Nephron progenitor cell (in vitro differentiated cells): Measurements from ENCODE around the gene AADACL4.

Experiments
- DNase-seq: peaks from one replicate; pipeline ENCODE4 v3.0.0; 2021
- H3K27ac Mint-ChIP-seq: 2 replicates; pipeline ENCODE4 v1.8.0; 2021; ENCODE audit warnings: mild to moderate bottlenecking, moderate library complexity, mixed read lengths
- H3K27me3 Mint-ChIP-seq: 2 replicates; pipeline ENCODE4 v1.8.0; 2021; ENCODE audit warnings: mild to moderate bottlenecking, low read depth, mixed read lengths; ENCODE audit not compliant: poor library complexity
- H3K36me3 Mint-ChIP-seq: 2 replicates; pipeline ENCODE4 v1.8.0; 2021; ENCODE audit warnings: low read depth, mixed read lengths
- H3K4me1 Mint-ChIP-seq: 2 replicates; pipeline ENCODE4 v1.8.0; 2021; ENCODE audit warnings: mixed read lengths
- H3K4me3 Mint-ChIP-seq: 2 replicates; pipeline ENCODE4 v1.8.0; 2021; ENCODE audit warnings: mild to moderate bottlenecking, moderate library complexity, mixed read lengths
- H3K9me3 Mint-ChIP-seq: 2 replicates; pipeline ENCODE4 v1.8.0; 2021; ENCODE audit warnings: mild to moderate bottlenecking, moderate library complexity, mixed read lengths
- TF ChIP-seq, protein P1 (sequence below): fragments of 200-600 bp; sonication (generic); IDR thresholded peaks from 2 replicates; pipeline ENCODE4 v1.5.0; 2021; ENCODE audit warnings: antibody characterized with exemption

AADACL4 gene

DNA sequence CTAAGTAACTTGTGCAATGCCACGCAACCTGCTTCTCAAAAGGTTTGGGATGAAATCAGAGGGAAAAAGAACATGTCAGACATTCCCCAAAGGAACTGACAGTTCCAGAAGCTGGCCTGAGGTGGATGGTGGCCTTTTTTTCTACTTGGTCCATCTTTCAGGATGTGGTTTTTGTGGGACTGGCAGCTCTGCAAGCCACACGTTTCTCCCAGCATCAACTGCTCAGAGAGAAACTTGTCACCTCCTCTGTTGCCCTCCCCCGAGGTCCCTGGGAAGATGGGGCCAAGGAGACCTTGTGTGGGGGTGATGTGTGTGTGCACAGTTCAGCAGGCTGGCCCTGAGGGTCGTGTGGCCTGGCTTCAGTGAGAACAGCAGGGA, 23.4 kb upstream of the AADACL4 start:
- no peak for DNase-seq
- TF ChIP-seq, protein P1, sequence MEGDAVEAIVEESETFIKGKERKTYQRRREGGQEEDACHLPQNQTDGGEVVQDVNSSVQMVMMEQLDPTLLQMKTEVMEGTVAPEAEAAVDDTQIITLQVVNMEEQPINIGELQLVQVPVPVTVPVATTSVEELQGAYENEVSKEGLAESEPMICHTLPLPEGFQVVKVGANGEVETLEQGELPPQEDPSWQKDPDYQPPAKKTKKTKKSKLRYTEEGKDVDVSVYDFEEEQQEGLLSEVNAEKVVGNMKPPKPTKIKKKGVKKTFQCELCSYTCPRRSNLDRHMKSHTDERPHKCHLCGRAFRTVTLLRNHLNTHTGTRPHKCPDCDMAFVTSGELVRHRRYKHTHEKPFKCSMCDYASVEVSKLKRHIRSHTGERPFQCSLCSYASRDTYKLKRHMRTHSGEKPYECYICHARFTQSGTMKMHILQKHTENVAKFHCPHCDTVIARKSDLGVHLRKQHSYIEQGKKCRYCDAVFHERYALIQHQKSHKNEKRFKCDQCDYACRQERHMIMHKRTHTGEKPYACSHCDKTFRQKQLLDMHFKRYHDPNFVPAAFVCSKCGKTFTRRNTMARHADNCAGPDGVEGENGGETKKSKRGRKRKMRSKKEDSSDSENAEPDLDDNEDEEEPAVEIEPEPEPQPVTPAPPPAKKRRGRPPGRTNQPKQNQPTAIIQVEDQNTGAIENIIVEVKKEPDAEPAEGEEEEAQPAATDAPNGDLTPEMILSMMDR, result no peak
- Mint-ChIP-seq H3K27me3 (peaks cover 11% of the 10 kb centered on the region), H3K4me3 (no peak overlapping the region), H3K9me3 (no peaks in the 10 kb centered on the region), H3K36me3 (no peaks in the 10 kb centered on the region), H3K27ac (no peak overlapping the region), H3K4me1 (peaks cover 79% of the 10 kb centered on the region)

DNA sequence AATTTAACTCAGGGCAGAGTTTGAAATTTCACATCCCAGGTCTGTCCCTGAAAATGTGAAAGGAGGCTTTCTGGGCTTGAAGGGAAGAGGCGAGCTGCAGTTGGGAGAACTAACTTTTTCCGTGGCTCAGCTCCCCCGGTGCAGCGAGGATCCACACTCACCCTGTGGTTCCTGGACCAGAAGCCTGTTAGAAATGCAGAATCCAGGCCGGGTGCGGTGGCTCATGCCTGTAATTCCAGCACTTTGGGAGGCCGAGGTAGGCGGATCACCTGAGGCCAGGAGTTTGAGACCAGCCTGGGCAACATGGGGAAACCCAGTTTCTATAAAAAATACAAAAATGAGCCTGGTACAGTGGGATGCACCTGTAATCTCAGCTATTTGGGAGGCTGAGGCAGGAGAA, 23.0 kb upstream of the AADACL4 start:
- H3K27ac Mint-ChIP-seq, result no peak overlapping the region
- H3K4me1 Mint-ChIP-seq, result peaks cover 74% of the 10 kb centered on the region
- no peak overlapping the region for H3K4me3 Mint-ChIP-seq
- TF ChIP-seq, protein P1, result no peak
- H3K9me3 Mint-ChIP-seq, result no peaks in the 10 kb centered on the region
- no peaks in the 10 kb centered on the region for H3K36me3 Mint-ChIP-seq
- peaks cover 11% of the 10 kb centered on the region for H3K27me3 Mint-ChIP-seq
- no peak for DNase-seq

DNA sequence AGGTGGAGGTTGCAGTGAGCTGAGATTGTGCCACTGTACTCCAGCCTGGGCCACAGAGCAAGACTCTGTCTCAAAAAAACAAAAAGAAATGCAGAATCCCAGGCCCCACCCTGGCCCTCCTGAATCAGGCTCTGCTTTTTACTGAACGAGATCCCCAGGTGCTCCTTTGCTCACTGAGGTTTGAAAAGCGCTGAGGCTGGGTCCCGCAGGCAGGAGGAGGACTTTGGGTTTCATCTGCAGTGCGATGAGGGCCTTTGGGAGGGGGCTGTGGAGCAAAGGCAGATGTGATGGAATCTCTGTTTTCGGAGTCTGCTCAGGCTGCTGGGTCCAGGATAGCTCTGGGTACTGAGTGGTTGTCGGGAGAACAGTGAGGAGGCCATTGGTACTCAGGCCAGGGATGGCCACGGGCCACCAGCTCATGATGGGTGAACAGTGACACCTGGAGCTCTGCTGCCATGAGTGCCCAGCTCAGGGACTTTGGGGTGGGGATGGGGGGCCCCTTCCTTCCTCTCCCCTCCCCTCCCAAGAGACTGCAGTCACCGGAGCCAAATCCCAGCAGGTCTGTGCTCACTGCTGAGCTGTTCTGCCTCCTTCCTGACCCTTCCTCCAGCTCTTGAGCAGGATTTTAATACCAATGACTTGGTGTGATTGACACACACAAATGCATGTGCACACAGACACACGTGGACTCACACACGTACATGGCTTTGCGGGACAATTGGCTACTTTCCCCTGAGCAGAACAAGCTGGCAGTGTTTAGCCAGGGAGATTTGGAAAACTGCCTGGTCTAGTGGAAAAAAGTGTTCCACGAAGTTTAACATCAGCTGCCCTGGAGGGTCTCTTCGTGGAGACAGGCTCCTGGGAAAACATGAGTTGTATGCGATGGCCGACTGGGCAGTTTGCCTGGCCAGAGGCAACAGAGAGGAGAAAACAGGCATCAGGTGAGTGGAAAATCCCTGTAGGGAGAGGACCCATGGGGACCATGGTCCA, 22.2 kb upstream of the AADACL4 start:
- TF ChIP-seq, protein P1, result no peak
- H3K4me3 Mint-ChIP-seq, result no peak overlapping the region

DNA sequence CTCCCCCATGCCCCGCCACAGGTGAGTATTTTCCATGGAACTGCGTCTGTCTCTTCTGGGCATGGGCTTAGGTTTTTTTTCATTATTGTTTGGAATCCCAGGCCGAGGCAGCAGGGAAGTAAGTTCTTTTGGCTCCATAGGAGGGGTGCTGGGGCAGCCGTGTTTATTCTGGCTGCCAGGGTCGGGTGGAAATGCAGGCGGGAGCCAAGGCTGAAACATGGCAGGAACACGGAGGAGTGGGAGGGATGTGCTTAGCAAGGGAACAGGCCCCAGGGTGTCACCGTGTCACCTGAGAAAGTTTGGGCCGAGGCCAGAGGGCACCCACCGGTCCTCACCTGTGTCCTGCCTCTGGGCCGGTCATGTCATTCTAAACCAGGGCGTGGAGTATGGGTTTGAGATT, 21.4 kb upstream of the AADACL4 start:
- peak overlapping the region; percentile 89 for H3K27ac Mint-ChIP-seq
- H3K4me3 Mint-ChIP-seq, result no peak overlapping the region
- DNase-seq, result no peak
- H3K4me1 Mint-ChIP-seq, result peaks cover 66% of the 10 kb centered on the region
- H3K27me3 Mint-ChIP-seq, result peaks cover 8% of the 10 kb centered on the region
- no peaks in the 10 kb centered on the region for H3K9me3 Mint-ChIP-seq
- no peaks in the 10 kb centered on the region for H3K36me3 Mint-ChIP-seq
- TF ChIP-seq, protein P1, result no peak

More for the DNA sequence above, 22.2 kb upstream of the AADACL4 start:
- Mint-ChIP-seq H3K4me1 (peaks cover 68% of the 10 kb centered on the region), H3K27me3 (peaks cover 11% of the 10 kb centered on the region), H3K27ac (peak overlapping the region; percentile 89), H3K36me3 (no peaks in the 10 kb centered on the region), H3K9me3 (no peaks in the 10 kb centered on the region)
- no peak for DNase-seq

DNA sequence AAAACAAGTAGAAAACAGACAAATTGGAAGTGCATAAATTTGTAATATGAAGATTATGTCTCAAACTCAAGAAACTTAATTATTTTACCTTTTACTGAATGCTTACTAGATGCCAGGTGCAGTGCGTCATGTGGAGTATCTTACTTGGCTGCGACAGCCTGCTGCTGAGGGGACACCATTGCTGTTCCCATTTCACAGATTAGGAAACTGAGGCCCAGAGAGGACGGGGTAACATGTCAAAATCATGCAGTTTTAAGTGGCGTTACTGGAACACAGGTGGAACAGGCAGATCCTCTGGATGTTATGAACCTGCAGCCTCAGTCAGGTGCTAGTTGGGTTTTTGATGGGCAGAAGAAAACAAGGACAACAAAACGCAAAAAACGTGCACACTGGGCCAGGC, 18.6 kb upstream of the AADACL4 start:
- DNase-seq, result no peak
- TF ChIP-seq, protein P1, result no peak
- Mint-ChIP-seq H3K4me3 (no peak overlapping the region), H3K36me3 (no peaks in the 10 kb centered on the region), H3K4me1 (peaks cover 55% of the 10 kb centered on the region), H3K27ac (no peak overlapping the region), H3K27me3 (peaks cover 3% of the 10 kb centered on the region), H3K9me3 (no peaks in the 10 kb centered on the region)

DNA sequence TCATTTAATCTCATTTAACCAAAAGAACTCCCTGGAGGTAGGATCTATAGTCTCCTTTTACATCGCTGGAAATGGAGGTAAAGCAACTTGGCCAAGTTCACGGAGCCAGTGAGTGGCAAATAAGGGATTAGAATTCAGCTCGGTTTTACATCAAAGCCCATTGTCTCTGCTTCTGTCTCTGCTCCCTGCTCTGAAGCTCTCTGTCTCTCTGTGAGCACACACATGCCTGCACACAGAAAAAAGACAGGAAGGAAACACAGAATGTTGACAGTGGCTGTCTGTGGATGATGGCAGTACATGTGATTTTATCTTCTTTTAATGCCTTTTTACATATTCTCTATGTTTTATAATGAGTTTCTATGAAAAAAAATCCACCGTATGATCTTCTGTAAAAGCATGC, 17.0 kb upstream of the AADACL4 start:
- Mint-ChIP-seq H3K27me3 (peaks cover 3% of the 10 kb centered on the region), H3K4me1 (peaks cover 46% of the 10 kb centered on the region), H3K4me3 (no peak overlapping the region), H3K36me3 (no peaks in the 10 kb centered on the region), H3K9me3 (no peaks in the 10 kb centered on the region), H3K27ac (no peak overlapping the region)
- TF ChIP-seq, protein P1, result no peak
- DNase-seq, result no peak
